HG03039 (cell line): Measurements from ENCODE around the gene SAXO1.

Experiments
- ATAC-seq: cut with Tn5 transposase; IDR thresholded peaks from one replicate; pipeline ENCODE4 v1.9.1; 2021; ENCODE audit warnings: mild to moderate bottlenecking, moderate library complexity; ENCODE audit not compliant: unreplicated experiment

The SAXO1 gene

GRCh38 chr9:18888290-18888689 is 144.7 kb downstream of the SAXO1 start:
- ATAC-seq: no peak

- no peak for ATAC-seq
Measured at GRCh38 chr9:18887546-18887945, 145.5 kb downstream of the SAXO1 start.

- no peak for ATAC-seq
Measured at GRCh38 chr9:18881758-18882157, 151.3 kb downstream of the SAXO1 start.

- no peak for ATAC-seq
Measured at GRCh38 chr9:18877984-18878383, 155.0 kb downstream of the SAXO1 start.
